Ishikawa (cell line): ENCODE measurements around the gene ACADM.

Experiments used
- CEBPB ChIP-seq: IDR thresholded peaks from 2 replicates; pipeline ENCODE4 v1.6.1; 2012
- CREB1 ChIP-seq: IDR thresholded peaks from 2 replicates; pipeline ENCODE4 v1.6.1; 2012; ENCODE audit warnings: low read depth
- EGR1 ChIP-seq: IDR thresholded peaks from 2 replicates; pipeline ENCODE4 v1.6.1; 2012
- EP300 ChIP-seq: IDR thresholded peaks from 2 replicates; pipeline ENCODE4 v1.6.1; 2012; ENCODE audit warnings: borderline replicate concordance
- FOXM1 ChIP-seq: IDR thresholded peaks from 2 replicates; pipeline ENCODE4 v1.6.1; 2012; ENCODE audit warnings: low read depth, borderline replicate concordance
- NFIC ChIP-seq: IDR thresholded peaks from 2 replicates; pipeline ENCODE4 v1.6.1; 2012
- RAD21 ChIP-seq: IDR thresholded peaks from 2 replicates; pipeline ENCODE4 v1.6.1; 2012; ENCODE audit warnings: low read depth
- TAF1 ChIP-seq: IDR thresholded peaks from 2 replicates; pipeline ENCODE4 v1.6.1; 2012; ENCODE audit warnings: low read depth, mild to moderate bottlenecking
- TCF12 ChIP-seq: IDR thresholded peaks from 2 replicates; pipeline ENCODE4 v1.6.1; 2012; ENCODE audit warnings: low read depth
- TEAD4 ChIP-seq: IDR thresholded peaks from 2 replicates; pipeline ENCODE4 v1.6.1; 2012
- YY1 ChIP-seq: IDR thresholded peaks from 2 replicates; pipeline ENCODE4 v1.6.1; 2012; ENCODE audit warnings: low read depth
- ZBTB7A ChIP-seq: IDR thresholded peaks from 2 replicates; pipeline ENCODE4 v1.6.1; 2012; ENCODE audit warnings: low read depth
- TF ChIP-seq, protein P1 (sequence below): IDR thresholded peaks from 2 replicates; pipeline ENCODE4 v1.6.1; 2012
- TF ChIP-seq, protein P2 (sequence below): IDR thresholded peaks from 2 replicates; pipeline ENCODE4 v1.6.1; 2012; ENCODE audit warnings: low read depth, mild to moderate bottlenecking
- TF ChIP-seq, protein P3 (sequence below): IDR thresholded peaks from 2 replicates; pipeline ENCODE4 v1.6.1; 2012

Gene ACADM

DNA sequence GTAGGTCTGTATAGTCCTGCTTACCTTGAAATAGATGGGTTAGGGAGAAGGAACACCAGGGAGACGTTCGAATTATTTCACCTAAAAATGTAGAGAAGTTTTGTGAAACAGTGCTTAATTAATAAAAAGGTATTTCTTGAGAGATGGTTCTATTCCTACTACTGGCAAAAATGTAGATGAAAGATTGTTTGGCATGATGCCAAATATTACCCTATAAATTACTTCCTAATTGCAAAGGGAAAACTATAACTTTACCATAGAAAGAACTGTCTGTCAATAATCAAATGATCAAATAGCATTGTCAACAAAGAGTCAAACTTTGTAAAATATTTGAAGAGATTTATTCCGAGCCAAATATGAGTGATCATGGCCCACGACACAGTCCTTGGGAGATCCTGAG lies 4.2 kb upstream of the ACADM start:
- TF ChIP-seq TEAD4 (no peak), NFIC (0 out of 2 replicates have a peak, but pooled peaks have one; percentile 44), RAD21 (no peak), ZBTB7A (no peak), EGR1 (no peak)
- TF ChIP-seq, protein P1, sequence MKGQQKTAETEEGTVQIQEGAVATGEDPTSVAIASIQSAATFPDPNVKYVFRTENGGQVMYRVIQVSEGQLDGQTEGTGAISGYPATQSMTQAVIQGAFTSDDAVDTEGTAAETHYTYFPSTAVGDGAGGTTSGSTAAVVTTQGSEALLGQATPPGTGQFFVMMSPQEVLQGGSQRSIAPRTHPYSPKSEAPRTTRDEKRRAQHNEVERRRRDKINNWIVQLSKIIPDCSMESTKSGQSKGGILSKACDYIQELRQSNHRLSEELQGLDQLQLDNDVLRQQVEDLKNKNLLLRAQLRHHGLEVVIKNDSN, result no peak

DNA sequence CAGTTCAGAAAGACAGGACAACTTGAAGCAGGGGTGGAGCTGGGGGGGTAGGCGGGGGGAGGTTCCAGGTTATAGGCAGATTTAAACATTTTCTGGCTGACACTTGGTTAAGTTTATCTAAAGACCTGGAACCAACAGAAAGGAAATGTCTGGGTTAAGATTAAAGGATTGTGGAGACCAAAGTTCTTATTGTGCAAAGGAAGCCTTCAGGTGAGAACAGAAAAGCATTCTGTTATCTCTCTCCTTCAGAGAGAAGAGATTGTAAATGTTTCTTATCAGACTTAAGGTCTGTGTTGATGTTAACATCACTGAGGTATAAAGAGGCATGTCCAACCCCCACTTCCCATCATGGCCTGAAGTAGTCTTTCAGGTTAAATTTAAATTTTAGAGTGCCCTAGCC lies 3.7 kb upstream of the ACADM start:
- TF ChIP-seq YY1 (no peak), CEBPB (no peak), RAD21 (no peak), CREB1 (no peak), EP300 (no peak), EGR1 (no peak), NFIC (no peak), TCF12 (no peak), TEAD4 (no peak)
- TF ChIP-seq, protein P2, sequence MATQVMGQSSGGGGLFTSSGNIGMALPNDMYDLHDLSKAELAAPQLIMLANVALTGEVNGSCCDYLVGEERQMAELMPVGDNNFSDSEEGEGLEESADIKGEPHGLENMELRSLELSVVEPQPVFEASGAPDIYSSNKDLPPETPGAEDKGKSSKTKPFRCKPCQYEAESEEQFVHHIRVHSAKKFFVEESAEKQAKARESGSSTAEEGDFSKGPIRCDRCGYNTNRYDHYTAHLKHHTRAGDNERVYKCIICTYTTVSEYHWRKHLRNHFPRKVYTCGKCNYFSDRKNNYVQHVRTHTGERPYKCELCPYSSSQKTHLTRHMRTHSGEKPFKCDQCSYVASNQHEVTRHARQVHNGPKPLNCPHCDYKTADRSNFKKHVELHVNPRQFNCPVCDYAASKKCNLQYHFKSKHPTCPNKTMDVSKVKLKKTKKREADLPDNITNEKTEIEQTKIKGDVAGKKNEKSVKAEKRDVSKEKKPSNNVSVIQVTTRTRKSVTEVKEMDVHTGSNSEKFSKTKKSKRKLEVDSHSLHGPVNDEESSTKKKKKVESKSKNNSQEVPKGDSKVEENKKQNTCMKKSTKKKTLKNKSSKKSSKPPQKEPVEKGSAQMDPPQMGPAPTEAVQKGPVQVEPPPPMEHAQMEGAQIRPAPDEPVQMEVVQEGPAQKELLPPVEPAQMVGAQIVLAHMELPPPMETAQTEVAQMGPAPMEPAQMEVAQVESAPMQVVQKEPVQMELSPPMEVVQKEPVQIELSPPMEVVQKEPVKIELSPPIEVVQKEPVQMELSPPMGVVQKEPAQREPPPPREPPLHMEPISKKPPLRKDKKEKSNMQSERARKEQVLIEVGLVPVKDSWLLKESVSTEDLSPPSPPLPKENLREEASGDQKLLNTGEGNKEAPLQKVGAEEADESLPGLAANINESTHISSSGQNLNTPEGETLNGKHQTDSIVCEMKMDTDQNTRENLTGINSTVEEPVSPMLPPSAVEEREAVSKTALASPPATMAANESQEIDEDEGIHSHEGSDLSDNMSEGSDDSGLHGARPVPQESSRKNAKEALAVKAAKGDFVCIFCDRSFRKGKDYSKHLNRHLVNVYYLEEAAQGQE, result no peak
- TF ChIP-seq, protein P3, sequence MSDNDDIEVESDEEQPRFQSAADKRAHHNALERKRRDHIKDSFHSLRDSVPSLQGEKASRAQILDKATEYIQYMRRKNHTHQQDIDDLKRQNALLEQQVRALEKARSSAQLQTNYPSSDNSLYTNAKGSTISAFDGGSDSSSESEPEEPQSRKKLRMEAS, result no peak
- TF ChIP-seq, protein P1, result no peak

DNA sequence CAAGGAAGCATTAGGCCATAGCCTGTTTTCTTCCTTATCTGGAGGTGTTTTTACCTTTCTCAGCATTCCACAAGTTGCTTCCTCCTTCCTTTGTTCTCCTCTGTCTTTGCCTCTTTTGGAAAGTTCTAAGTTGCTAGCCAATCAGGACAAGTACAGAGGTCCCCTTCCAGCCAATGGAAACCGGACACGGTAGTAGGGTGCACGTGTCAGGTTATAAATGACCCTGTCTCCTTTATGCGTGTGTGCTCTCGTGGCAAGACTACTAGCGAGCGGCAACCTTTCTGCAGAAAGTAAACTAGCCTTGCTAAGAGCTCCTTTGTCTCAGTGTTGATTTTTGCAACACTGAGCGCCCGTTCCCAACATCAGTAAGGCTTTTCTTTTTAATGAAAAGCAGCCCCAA lies 1.5 kb upstream of the ACADM start:
- TF ChIP-seq TAF1, result no peak
- no peak for TF ChIP-seq NFIC
- TF ChIP-seq, protein P3, result no peak
- TF ChIP-seq, protein P2, result no peak
- no peak for TF ChIP-seq FOXM1
- TF ChIP-seq EP300, result no peak
- no peak for TF ChIP-seq EGR1
- TF ChIP-seq YY1, result no peak
- TF ChIP-seq, protein P1, result no peak
- no peak for TF ChIP-seq RAD21
- TF ChIP-seq ZBTB7A, result no peak
- no peak for TF ChIP-seq TCF12
- no peak for TF ChIP-seq CREB1
- no peak for TF ChIP-seq TEAD4
- TF ChIP-seq CEBPB, result no peak

DNA sequence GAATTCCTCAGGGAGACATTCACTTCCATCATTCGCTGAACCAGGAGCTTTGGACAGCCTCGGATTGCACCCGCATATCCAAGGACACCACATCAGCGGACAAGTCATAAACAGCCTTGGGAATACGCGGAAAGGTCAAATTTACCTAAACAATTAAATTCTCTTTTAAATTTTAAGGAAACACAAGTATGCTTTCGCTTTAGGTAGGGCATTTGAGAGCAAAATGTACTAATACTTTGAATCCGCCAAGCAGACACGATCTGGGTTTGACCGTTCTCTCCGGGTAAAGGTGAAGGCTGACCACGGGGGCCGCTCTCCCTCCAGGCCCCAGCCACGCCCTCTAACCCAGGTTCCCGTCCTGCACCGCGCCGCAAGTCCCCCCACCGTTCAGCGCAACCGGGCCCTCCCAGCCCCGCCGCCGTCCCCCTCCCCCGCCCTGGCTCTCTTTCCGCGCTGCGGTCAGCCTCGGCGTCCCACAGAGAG lies 479 bp upstream of the ACADM start:
- TF ChIP-seq EP300 (no peak), NFIC (no peak), CREB1 (no peak), RAD21 (no peak), EGR1 (no peak)
- TF ChIP-seq, protein P3, result peak; percentile 7; the same call in 1 of the 2 replicates

DNA sequence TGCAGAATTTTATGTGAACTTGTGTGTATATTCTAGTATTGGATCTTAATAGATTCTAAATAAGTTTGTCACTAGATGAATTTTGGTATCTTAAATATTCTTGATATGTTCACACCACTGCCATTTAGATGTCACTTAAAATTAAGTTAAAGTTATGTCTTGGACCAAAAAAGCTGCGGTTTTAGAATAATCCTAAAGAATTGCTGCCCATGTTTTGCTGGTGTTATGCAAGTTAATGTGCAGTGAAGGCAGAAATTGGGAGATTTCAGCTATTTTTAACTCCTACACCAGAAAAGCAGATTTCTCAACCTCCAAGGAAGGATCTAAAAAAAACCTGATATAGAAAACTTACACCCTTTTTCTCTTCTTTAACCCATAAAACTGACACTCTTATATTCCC lies 757 bp downstream of the ACADM start:
- TF ChIP-seq YY1 (no peak), TEAD4 (no peak), CREB1 (no peak), CEBPB (no peak), ZBTB7A (no peak)
- TF ChIP-seq, protein P2, result no peak
